Measurements from ENCODE around the gene SOX10. TPM values are rescaled to one million over a fixed set of nuclear protein-coding genes. Genes with fewer than 3 reads are reported as not detected.

The SOX10 gene
- total RNA-seq, 1 experiment from 2014 or later: 2.7 TPM

GRCh38 chr22:38007330-38007902 is 23.1 kb upstream of the SOX10 start:
- Mint-ChIP-seq H3K36me3 (no peaks in the 10 kb centered on the region), H3K4me1 (no peaks in the 10 kb centered on the region), H3K27me3 (ENCODE audit: low read depth) (peaks cover 6% of the 10 kb centered on the region; the same call in 1 of the 2 replicates), H3K27ac (0 out of 2 replicates have a peak overlapping the region, but pooled peaks have one; percentile 41), H3K4me3 (no peak overlapping the region), H3K9me3 (no peaks in the 10 kb centered on the region)
- ATAC-seq (no peak), DNase-seq (ENCODE audit: low spot score) (no peak)
- ChIA-PET CTCF (interaction anchor here (1.1 kb wide), 1 partner anchor 45 kb away, joined by 3 read pairs; no protein-coding TSS in a partner anchor), POLR2A (no interaction called here)
- TF ChIP-seq NR2C2 (CRISPR knock-in tag; IDR thresholded peaks at IDR 0.05) (no peak), ZMAT4 (CRISPR knock-in tag; IDR thresholded peaks at IDR 0.05) (no peak), AR (CRISPR knock-in tag; IDR thresholded peaks at IDR 0.05) (no peak), MLX (CRISPR knock-in tag; IDR thresholded peaks at IDR 0.05) (no peak), IRF2 (CRISPR knock-in tag; IDR thresholded peaks at IDR 0.05; ENCODE audit: borderline replicate concordance, low read depth) (no peak), OVOL2 (CRISPR knock-in tag; IDR thresholded peaks at IDR 0.05; ENCODE audit: borderline replicate concordance) (no peak), CREM (CRISPR knock-in tag; IDR thresholded peaks at IDR 0.05) (no peak), MYBL2 (CRISPR knock-in tag; IDR thresholded peaks at IDR 0.05) (no peak), CTCF (IDR thresholded peaks at IDR 0.05) (no peak), KAT7 (CRISPR knock-in tag; IDR thresholded peaks at IDR 0.05; ENCODE audit: borderline replicate concordance) (no peak), ZNF396 (CRISPR knock-in tag; IDR thresholded peaks at IDR 0.05; ENCODE audit: borderline replicate concordance) (no peak), SOX15 (CRISPR knock-in tag; IDR thresholded peaks at IDR 0.05) (no peak), HMGXB4 (CRISPR knock-in tag; IDR thresholded peaks at IDR 0.05) (no peak), ATF6 (CRISPR knock-in tag; IDR thresholded peaks at IDR 0.05) (no peak)

- ATAC-seq (no peak), DNase-seq (ENCODE audit: low spot score) (no peak)
- no peaks in the 10 kb centered on the region for H3K4me1 Mint-ChIP-seq
- no peaks in the 10 kb centered on the region for H3K9me3 Mint-ChIP-seq
- H3K36me3 Mint-ChIP-seq: no peaks in the 10 kb centered on the region
- ChIA-PET CTCF (interaction anchor here (1.1 kb wide), 1 partner anchor 45 kb away, joined by 3 read pairs; no protein-coding TSS in a partner anchor), POLR2A (no interaction called here)
- no peak overlapping the region for H3K27ac Mint-ChIP-seq
- peaks cover 2% of the 10 kb centered on the region; the same call in 1 of the 2 replicates for H3K27me3 Mint-ChIP-seq (ENCODE audit: low read depth)
- no peak overlapping the region for H3K4me3 Mint-ChIP-seq
- TF ChIP-seq E2F1 (CRISPR knock-in tag; IDR thresholded peaks at IDR 0.05) (no peak), ZNF512 (CRISPR knock-in tag; IDR thresholded peaks at IDR 0.05; ENCODE audit: borderline replicate concordance) (no peak), MAX (CRISPR knock-in tag; IDR thresholded peaks at IDR 0.05) (no peak), AR (CRISPR knock-in tag; IDR thresholded peaks at IDR 0.05) (no peak), SMAD4 (CRISPR knock-in tag; IDR thresholded peaks at IDR 0.05) (no peak), NR2C2 (CRISPR knock-in tag; IDR thresholded peaks at IDR 0.05) (no peak)
Measured at GRCh38 chr22:38006906-38007305, 22.6 kb upstream of the SOX10 start.

Measured in WTC11 (cell line).